NCI-H2227 (cell line): ENCODE results near the gene LEUTX.
"Not testable (repeated sequence)": the region's sequence is repeated elsewhere in the genome, so short reads cannot be mapped to it uniquely, and the experiment has no call there.

Experiments used
- DNase-seq: peaks from one replicate; lab custom pipeline; 2025; ENCODE audit not compliant: unreplicated experiment; lab: John Stamatoyannopoulos, UW

The LEUTX gene

GRCh38 chr19:39768786-39769185 is 9.9 kb upstream of the LEUTX start:
- DNase-seq, result no peak

GRCh38 chr19:39780894-39781293 is 2.2 kb downstream of the LEUTX start:
- no peak for DNase-seq

GRCh38 chr19:39788244-39788643 is 9.6 kb downstream of the LEUTX start:
- peak; percentile 30 for DNase-seq

- peak; percentile 95 for DNase-seq
Measured at GRCh38 chr19:39792999-39793546, 14.4 kb downstream of the LEUTX start.

GRCh38 chr19:39795001-39795400 is 16.3 kb downstream of the LEUTX start:
- no peak for DNase-seq

- DNase-seq, result no peak
Measured at GRCh38 chr19:39796000-39796498, 17.4 kb downstream of the LEUTX start.

GRCh38 chr19:39797083-39797482 is 18.4 kb downstream of the LEUTX start:
- no peak for DNase-seq

- DNase-seq, result peak; percentile 52
Measured at GRCh38 chr19:39802958-39803357, 24.3 kb downstream of the LEUTX start.

GRCh38 chr19:39805104-39805503 is 26.4 kb downstream of the LEUTX start:
- no peak for DNase-seq

- no peak for DNase-seq
Measured at GRCh38 chr19:39807846-39808364, 29.3 kb downstream of the LEUTX start.

- not testable (repeated sequence) for DNase-seq
Measured at GRCh38 chr19:39808688-39809087, 30.0 kb downstream of the LEUTX start.

- no peak for DNase-seq
Measured at GRCh38 chr19:39809368-39809767, 30.7 kb downstream of the LEUTX start.

- DNase-seq, result no peak
Measured at GRCh38 chr19:39810424-39810823, 31.8 kb downstream of the LEUTX start.

GRCh38 chr19:39811064-39811463 is 32.4 kb downstream of the LEUTX start:
- no peak for DNase-seq

- no peak for DNase-seq
Measured at GRCh38 chr19:39813264-39813993, 34.8 kb downstream of the LEUTX start.

GRCh38 chr19:39814111-39814510 is 35.5 kb downstream of the LEUTX start:
- not testable (repeated sequence) for DNase-seq

- DNase-seq, result no peak
Measured at GRCh38 chr19:39814595-39814994, 35.9 kb downstream of the LEUTX start.

- no peak for DNase-seq
Measured at GRCh38 chr19:39816287-39817048, 37.8 kb downstream of the LEUTX start.

- DNase-seq, result no peak
Measured at GRCh38 chr19:39817888-39818561, 39.4 kb downstream of the LEUTX start.

- no peak for DNase-seq
Measured at GRCh38 chr19:39818626-39819097, 40.0 kb downstream of the LEUTX start.

- DNase-seq, result no peak
Measured at GRCh38 chr19:39819786-39820185, 41.1 kb downstream of the LEUTX start.
